ENCODE data around the gene ASNS. TPM values are rescaled to one million over a fixed set of nuclear protein-coding genes. Genes with fewer than 3 reads are reported as not detected.

The ASNS gene
- total RNA-seq, 1 experiment from 2014 or later, result 95.1 TPM

DNA sequence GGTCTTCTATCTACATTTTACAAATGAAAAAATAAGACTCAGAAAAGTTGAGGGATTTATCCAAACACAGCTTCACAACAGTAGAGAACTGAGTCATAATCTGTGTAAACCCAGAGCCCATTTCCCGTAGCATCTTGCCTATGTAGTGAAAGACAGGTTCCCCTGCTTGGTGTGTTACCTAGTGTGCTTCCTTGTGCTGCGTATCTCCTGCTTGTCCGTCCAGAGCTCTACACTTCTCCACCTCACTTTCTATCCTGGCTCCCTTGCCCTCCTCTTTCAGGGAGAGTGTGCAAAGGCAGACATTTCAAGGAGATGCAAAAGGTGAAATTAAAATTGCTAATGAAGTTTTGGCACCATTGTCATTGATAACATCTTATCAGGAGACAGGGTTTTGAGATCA is 1.4 kb upstream of the ASNS start:
- Histone ChIP-seq H3K27me3 (ENCODE audit: insufficient read depth, low read length) (no peaks in the 10 kb centered on the region; the same call in 1 of the 2 replicates), H2BK20ac (ENCODE audit: low read depth, low read length, poor library complexity, severe bottlenecking) (no peak overlapping the region), H3K27ac (ENCODE audit: insufficient read length, low read depth, low read length) (no peak overlapping the region), H3K79me2 (ENCODE audit: insufficient read depth, low read length) (no peaks in the 10 kb centered on the region), H2BK5ac (ENCODE audit: insufficient read length, low read length) (no peak overlapping the region), H2AFZ (ENCODE audit: low read length) (no peak overlapping the region), H3K4me2 (ENCODE audit: insufficient read depth, insufficient read length, low read length) (peak overlapping the region; percentile 2), H3K79me1 (ENCODE audit: insufficient read depth, low read depth, low read length, poor library complexity, severe bottlenecking) (no peaks in the 10 kb centered on the region), H3K4ac (ENCODE audit: low read depth, low read length) (no peak overlapping the region), H2BK120ac (ENCODE audit: low read depth, low read length, poor library complexity, severe bottlenecking) (no peak overlapping the region), H4K91ac (ENCODE audit: insufficient read length, low read depth, low read length) (no peak overlapping the region), H3T11ph (ENCODE audit: low read length) (no peak overlapping the region), H3K56ac (ENCODE audit: insufficient read length, low read depth, low read length) (no peak overlapping the region), H3K18ac (ENCODE audit: insufficient read length, low read depth, low read length) (no peak overlapping the region), H3K23me2 (ENCODE audit: insufficient read length, low read depth, low read length, poor library complexity, severe bottlenecking) (no peaks in the 10 kb centered on the region), H3K9ac (ENCODE audit: extremely low read depth, insufficient read length, low read length) (no peak overlapping the region), H3K9me3 (ENCODE audit: control insufficient read depth, low read depth, low read length) (no peaks in the 10 kb centered on the region), H2BK12ac (ENCODE audit: insufficient read length, low read depth, low read length) (no peak overlapping the region), H2BK15ac (ENCODE audit: low read depth, low read length) (no peak overlapping the region), H3K14ac (ENCODE audit: insufficient read depth, low read length) (no peak overlapping the region), H3K23ac (ENCODE audit: insufficient read length, low read depth, low read length) (no peak overlapping the region), H4K20me1 (ENCODE audit: control insufficient read depth, insufficient read depth, insufficient read length) (no peaks in the 10 kb centered on the region), H4K8ac (replicated peaks; ENCODE audit: insufficient read length, low read depth, low read length) (no peak overlapping the region), H4K5ac (ENCODE audit: insufficient read length, low read depth, low read length) (no peak overlapping the region), H3K4me1 (ENCODE audit: insufficient read depth, low read length) (peaks cover 2% of the 10 kb centered on the region; the same call in 1 of the 2 replicates), H2AK5ac (ENCODE audit: insufficient read length, low read length) (no peak overlapping the region)
- WGBS (ENCODE audit: extremely low coverage, insufficient read length, low lambda C conversion rate), result no CpG with 5 or more reads among the region's 3 CpGs
- Mint-ChIP-seq H3K27ac (peak overlapping the region in 2 of 3 experiments; percentile 46 to 76; a peak in 3 of 7 replicates), H3K36me3 (ENCODE audit: insufficient read depth in 1 of 3, low read depth in 3 of 3) (peaks cover 8 to 14% (median 9%) of the 10 kb centered on the region in 3 experiments; a peak in 6 of 7 replicates), H3K9me3 (peaks cover 2 to 4% of the 10 kb centered on the region in 2 experiments; a peak in 3 of 5 replicates), H3K27me3 (ENCODE audit: low read depth) (peaks cover 59% of the 10 kb centered on the region), H3K4me1 (peaks cover 22 to 29% of the 10 kb centered on the region in 2 experiments), H3K4me3 (peak overlapping the region in 1 of 2 experiments; percentile 71; a peak in 4 of 5 replicates)
- TF ChIP-seq CTCF (conservative IDR thresholded peaks at IDR 0.05), result no peak
- DNase-seq, result no peak
